Liver (tissue), 9 donors: ENCODE data around the gene LSAMP. TPM values are rescaled to one million over a fixed set of nuclear protein-coding genes. Genes with fewer than 3 reads are reported as not detected.

Experiments
- DNase-seq: peaks from one replicate; pipeline ENCODE4 v3.0.0-alpha.2; 2017; ENCODE audit warnings: low spot score
- H3K27ac ChIP-seq, 2 donors: one replicate each; pipeline ENCODE4 v1.7.0; 2013; ENCODE audit warnings: inconsistent platforms in 2 of 2, low read length in 2 of 2, control low read depth in 1 of 2, low read depth in 1 of 2, mild to moderate bottlenecking in 1 of 2
- H3K27me3 ChIP-seq, 4 donors: one replicate each; pipeline versions ENCODE4 v1.6.1 to v1.7.0; 2013; ENCODE audit warnings: low read length in 3 of 4, inconsistent platforms in 1 of 4, mild to moderate bottlenecking in 1 of 4, moderate library complexity in 1 of 4; ENCODE audit not compliant: control insufficient read depth in 4 of 4, insufficient read depth in 4 of 4
- H3K36me3 ChIP-seq, 4 donors: one replicate each; pipeline versions ENCODE4 v1.6.1 to v1.7.0; 2013; ENCODE audit warnings: low read length in 3 of 4, mild to moderate bottlenecking in 3 of 4, low read depth in 1 of 4, moderate library complexity in 1 of 4; ENCODE audit not compliant: control insufficient read depth in 4 of 4, insufficient read depth in 3 of 4
- H3K4me1 ChIP-seq, 4 donors: one replicate each; pipeline versions ENCODE4 v1.6.1 to v1.7.0; 2013; ENCODE audit warnings: low read length in 3 of 4, mild to moderate bottlenecking in 3 of 4, moderate library complexity in 1 of 4; ENCODE audit not compliant: control insufficient read depth in 4 of 4, insufficient read depth in 4 of 4
- H3K4me3 ChIP-seq, 3 donors: one replicate each; pipeline versions ENCODE4 v1.6.1 to v1.7.0; 2013; ENCODE audit warnings: low read length in 3 of 3, control low read depth in 1 of 3, low read depth in 1 of 3, mild to moderate bottlenecking in 1 of 3
- H3K9ac ChIP-seq, 2 donors: one replicate each; pipeline ENCODE4 v1.7.0; 2013; ENCODE audit warnings: low read length in 2 of 2, mild to moderate bottlenecking in 2 of 2, moderate library complexity in 2 of 2, control low read depth in 1 of 2, low read depth in 1 of 2
- H3K9me3 ChIP-seq, 4 donors: one replicate each; pipeline versions ENCODE4 v1.6.1 to v1.7.0; 2013; ENCODE audit warnings: low read length in 3 of 4; ENCODE audit not compliant: control insufficient read depth in 4 of 4
- EGR1 ChIP-seq, 2 donors: IDR thresholded peaks; 2 replicates each; pipeline ENCODE4 v1.6.1; 2016 to 2018; ENCODE audit warnings: antibody characterized with exemption in 2 of 2, low read depth in 2 of 2
- FOXA1 ChIP-seq: IDR thresholded peaks from 2 replicates; pipeline ENCODE4 v1.6.1; 2016; ENCODE audit warnings: antibody characterized with exemption
- FOXA2 ChIP-seq: IDR thresholded peaks from 2 replicates; pipeline ENCODE4 v1.6.1; 2016; ENCODE audit warnings: antibody characterized with exemption
- GABPA ChIP-seq, 2 donors: IDR thresholded peaks in 1 of 2; conservative IDR thresholded peaks in 1 of 2; 2 replicates each; pipeline ENCODE4 v1.6.1; 2016; ENCODE audit warnings: antibody characterized with exemption in 2 of 2, mild to moderate bottlenecking in 1 of 2, moderate library complexity in 1 of 2
- HNF4A ChIP-seq, 2 donors: conservative IDR thresholded peaks; 2 replicates each; pipeline ENCODE4 v1.6.1; 2016; ENCODE audit warnings: antibody characterized with exemption in 2 of 2, mild to moderate bottlenecking in 2 of 2
- HNF4G ChIP-seq: IDR thresholded peaks from 2 replicates; pipeline ENCODE4 v1.6.1; 2016; ENCODE audit warnings: antibody characterized with exemption
- JUND ChIP-seq, 2 donors: IDR thresholded peaks; 2 replicates each; pipeline ENCODE4 v1.6.1; 2016; ENCODE audit warnings: antibody characterized with exemption in 2 of 2
- RXRA ChIP-seq, 2 donors: IDR thresholded peaks; 2 replicates each; pipeline ENCODE4 v1.6.1; 2017 to 2018; ENCODE audit warnings: antibody characterized with exemption in 2 of 2, mild to moderate bottlenecking in 1 of 2
- SP1 ChIP-seq: IDR thresholded peaks from 2 replicates; pipeline ENCODE4 v1.6.1; 2018; ENCODE audit warnings: antibody characterized with exemption, mild to moderate bottlenecking
- TAF1 ChIP-seq: conservative IDR thresholded peaks from 2 replicates; pipeline ENCODE4 v1.6.1; 2016; ENCODE audit warnings: antibody characterized with exemption, mild to moderate bottlenecking
- WGBS: extraction: QIAGEN DNeasy Blood & Tissue Kit; methylation state at CpG from one replicate; pipeline ENCODE4 v1.1.7; 2013; 5-methylcytosine and 5-hydroxymethylcytosine counted together
- polyA plus RNA-seq, 2 donors: library from polyadenylated mRNA; stranded (reverse) in 1 of 2; unstranded in 1 of 2; fragments of 200-250 nt in 1 of 2; fragments of >200 nt in 1 of 2; fragmentation: Nextera tagmentation in 1 of 2; extraction: Ambion mirVana in 1 of 2; gene quantifications; one replicate each; pipeline versions ENCODE4 v1.2.1 to v1.2.3, GENCODE V29; 2013 to 2015
- total RNA-seq, 2 donors: library from RNA; depleted of rRNA; stranded (reverse); fragments of >200 nt; gene quantifications; one replicate each; pipeline ENCODE4 v1.2.3, GENCODE V29; 2014
- TF ChIP-seq, protein P1 (sequence below): IDR thresholded peaks from 2 replicates; pipeline ENCODE4 v1.6.1; 2016; ENCODE audit warnings: antibody characterized with exemption
- TF ChIP-seq, protein P2 (sequence below): IDR thresholded peaks from 2 replicates; pipeline ENCODE4 v1.6.1; 2016; ENCODE audit warnings: antibody characterized with exemption, mild to moderate bottlenecking
- TF ChIP-seq, protein P3 (sequence below): IDR thresholded peaks from 2 replicates; pipeline ENCODE4 v1.6.1; 2016; ENCODE audit warnings: antibody characterized with exemption
- donor health status: healthy.
- donor health status: healthy.
- donor health status: healthy.
- donor health status: healthy.
- donor health status: healthy.

The LSAMP gene
- total and polyA plus RNA-seq, 4 donors, result 0.01 to 0.17 (median 0.06) TPM

DNA sequence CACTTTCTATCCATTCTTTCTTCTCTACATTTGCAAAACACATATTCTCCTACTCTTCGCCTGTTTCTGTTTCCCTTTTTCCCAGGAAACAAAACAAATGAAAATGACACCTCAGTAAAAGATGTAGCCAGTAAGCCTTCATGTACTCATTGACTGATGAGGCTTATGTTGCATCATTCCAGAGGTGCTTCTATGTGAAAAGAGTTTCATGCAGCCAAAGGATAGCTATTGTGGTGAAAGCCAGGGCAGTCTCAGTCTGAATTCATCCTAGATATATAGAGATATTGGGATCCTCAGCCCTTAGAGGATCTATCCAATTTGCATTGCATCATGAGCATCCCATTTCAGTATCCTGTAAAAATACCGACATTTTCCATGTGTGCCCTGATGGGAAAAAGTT is 554.7 kb downstream of the LSAMP start:
- no peak overlapping the region for H3K9ac ChIP-seq
- TF ChIP-seq HNF4A (conservative IDR thresholded peaks at IDR 0.05) (no peak), RXRA (IDR thresholded peaks at IDR 0.05) (no peak), JUND (IDR thresholded peaks at IDR 0.05) (no peak), EGR1 (IDR thresholded peaks at IDR 0.05; ENCODE audit: low read depth in 2 of 2) (no peak), GABPA (IDR thresholded peaks at IDR 0.05 in 1 of 2, conservative IDR thresholded peaks at IDR 0.05 in 1 of 2) (no peak), SP1 (no peak), FOXA1 (no peak), TAF1 (no peak), HNF4G (no peak), FOXA2 (no peak)
- TF ChIP-seq, protein P1, sequence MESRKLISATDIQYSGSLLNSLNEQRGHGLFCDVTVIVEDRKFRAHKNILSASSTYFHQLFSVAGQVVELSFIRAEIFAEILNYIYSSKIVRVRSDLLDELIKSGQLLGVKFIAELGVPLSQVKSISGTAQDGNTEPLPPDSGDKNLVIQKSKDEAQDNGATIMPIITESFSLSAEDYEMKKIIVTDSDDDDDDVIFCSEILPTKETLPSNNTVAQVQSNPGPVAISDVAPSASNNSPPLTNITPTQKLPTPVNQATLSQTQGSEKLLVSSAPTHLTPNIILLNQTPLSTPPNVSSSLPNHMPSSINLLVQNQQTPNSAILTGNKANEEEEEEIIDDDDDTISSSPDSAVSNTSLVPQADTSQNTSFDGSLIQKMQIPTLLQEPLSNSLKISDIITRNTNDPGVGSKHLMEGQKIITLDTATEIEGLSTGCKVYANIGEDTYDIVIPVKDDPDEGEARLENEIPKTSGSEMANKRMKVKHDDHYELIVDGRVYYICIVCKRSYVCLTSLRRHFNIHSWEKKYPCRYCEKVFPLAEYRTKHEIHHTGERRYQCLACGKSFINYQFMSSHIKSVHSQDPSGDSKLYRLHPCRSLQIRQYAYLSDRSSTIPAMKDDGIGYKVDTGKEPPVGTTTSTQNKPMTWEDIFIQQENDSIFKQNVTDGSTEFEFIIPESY, result no peak
- TF ChIP-seq, protein P2, sequence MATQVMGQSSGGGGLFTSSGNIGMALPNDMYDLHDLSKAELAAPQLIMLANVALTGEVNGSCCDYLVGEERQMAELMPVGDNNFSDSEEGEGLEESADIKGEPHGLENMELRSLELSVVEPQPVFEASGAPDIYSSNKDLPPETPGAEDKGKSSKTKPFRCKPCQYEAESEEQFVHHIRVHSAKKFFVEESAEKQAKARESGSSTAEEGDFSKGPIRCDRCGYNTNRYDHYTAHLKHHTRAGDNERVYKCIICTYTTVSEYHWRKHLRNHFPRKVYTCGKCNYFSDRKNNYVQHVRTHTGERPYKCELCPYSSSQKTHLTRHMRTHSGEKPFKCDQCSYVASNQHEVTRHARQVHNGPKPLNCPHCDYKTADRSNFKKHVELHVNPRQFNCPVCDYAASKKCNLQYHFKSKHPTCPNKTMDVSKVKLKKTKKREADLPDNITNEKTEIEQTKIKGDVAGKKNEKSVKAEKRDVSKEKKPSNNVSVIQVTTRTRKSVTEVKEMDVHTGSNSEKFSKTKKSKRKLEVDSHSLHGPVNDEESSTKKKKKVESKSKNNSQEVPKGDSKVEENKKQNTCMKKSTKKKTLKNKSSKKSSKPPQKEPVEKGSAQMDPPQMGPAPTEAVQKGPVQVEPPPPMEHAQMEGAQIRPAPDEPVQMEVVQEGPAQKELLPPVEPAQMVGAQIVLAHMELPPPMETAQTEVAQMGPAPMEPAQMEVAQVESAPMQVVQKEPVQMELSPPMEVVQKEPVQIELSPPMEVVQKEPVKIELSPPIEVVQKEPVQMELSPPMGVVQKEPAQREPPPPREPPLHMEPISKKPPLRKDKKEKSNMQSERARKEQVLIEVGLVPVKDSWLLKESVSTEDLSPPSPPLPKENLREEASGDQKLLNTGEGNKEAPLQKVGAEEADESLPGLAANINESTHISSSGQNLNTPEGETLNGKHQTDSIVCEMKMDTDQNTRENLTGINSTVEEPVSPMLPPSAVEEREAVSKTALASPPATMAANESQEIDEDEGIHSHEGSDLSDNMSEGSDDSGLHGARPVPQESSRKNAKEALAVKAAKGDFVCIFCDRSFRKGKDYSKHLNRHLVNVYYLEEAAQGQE, result no peak
- no peak overlapping the region for H3K27ac ChIP-seq
- H3K9me3 ChIP-seq, result no peaks in the 10 kb centered on the region
- no peak for DNase-seq
- WGBS, result 65% methylated on average over 2 of the region's 2 CpGs
- H3K4me1 ChIP-seq, result no peaks in the 10 kb centered on the region
- peaks cover 0 to 2% (median 0%) of the 10 kb centered on the region in 4 donors for H3K27me3 ChIP-seq
- no peak overlapping the region for H3K4me3 ChIP-seq
- no peaks in the 10 kb centered on the region for H3K36me3 ChIP-seq

DNA sequence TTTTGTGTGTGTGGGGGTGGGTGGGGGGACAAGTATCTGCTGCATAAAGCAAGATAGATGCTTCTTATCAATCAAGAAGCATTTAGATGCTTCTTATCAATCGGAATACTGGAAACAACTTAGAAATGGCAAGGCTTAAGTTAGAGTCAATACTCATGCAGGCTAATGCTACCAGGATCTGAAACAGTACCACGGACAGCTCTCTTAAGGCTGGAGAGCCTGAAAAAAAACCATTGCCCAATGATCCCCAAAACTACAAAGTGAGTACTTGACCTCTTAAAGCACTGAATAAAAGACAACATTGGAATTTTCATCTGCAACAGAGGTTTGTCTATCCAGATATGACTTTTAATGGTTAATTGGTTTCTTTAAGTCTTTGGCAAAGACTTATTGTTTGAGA is 559.7 kb downstream of the LSAMP start:
- peaks cover 0 to 2% (median 0%) of the 10 kb centered on the region in 4 donors for H3K4me1 ChIP-seq
- H3K27ac ChIP-seq, result no peak overlapping the region
- peaks cover 0 to 2% (median 0%) of the 10 kb centered on the region in 4 donors for H3K27me3 ChIP-seq
- no peaks in the 10 kb centered on the region for H3K36me3 ChIP-seq
- 56% methylated on average over 2 of the region's 2 CpGs for WGBS
- H3K9ac ChIP-seq, result no peak overlapping the region
- no peak overlapping the region for H3K4me3 ChIP-seq
- no peaks in the 10 kb centered on the region for H3K9me3 ChIP-seq
- DNase-seq, result no peak
- no peak for TF ChIP-seq EGR1 (IDR thresholded peaks at IDR 0.05; ENCODE audit: low read depth in 2 of 2)
- TF ChIP-seq, protein P3, sequence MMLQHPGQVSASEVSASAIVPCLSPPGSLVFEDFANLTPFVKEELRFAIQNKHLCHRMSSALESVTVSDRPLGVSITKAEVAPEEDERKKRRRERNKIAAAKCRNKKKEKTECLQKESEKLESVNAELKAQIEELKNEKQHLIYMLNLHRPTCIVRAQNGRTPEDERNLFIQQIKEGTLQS, result no peak
- TF ChIP-seq, protein P2, result peak; percentile 92
